Activated T-helper 2 cell treated with anti-CD3 and anti-CD28 coated beads, Interferon-gamma antibody, Interleukin-2, Interleukin-4, amounts not matched to agents 10 μg/mL and 5 μg/mL and 100 μg/mL, durations not matched to agents 14 hours and 24 hours and 36 hours (primary cell): ENCODE measurements around the gene BRMS1L. TPM values are rescaled to one million over a fixed set of nuclear protein-coding genes. Genes with fewer than 3 reads are reported as not detected.
A peak's percentile ranks its signal among the peaks of the same experiment; 100 is the strongest.
"Not testable (repeated sequence)": the region's sequence is repeated elsewhere in the genome, so short reads cannot be mapped to it uniquely, and the experiment has no call there.

Experiments used
- DNase-seq: peaks from one replicate; pipeline ENCODE4 v3.0.0; 2021; ENCODE audit warnings: low spot score
- H3K27ac Mint-ChIP-seq: one replicate; pipeline ENCODE4 v1.8.0; 2021; ENCODE audit warnings: mixed read lengths
- H3K27me3 Mint-ChIP-seq: one replicate; pipeline ENCODE4 v1.8.0; 2021; ENCODE audit warnings: low read depth, mixed read lengths
- H3K36me3 Mint-ChIP-seq: one replicate; pipeline ENCODE4 v1.8.0; 2021; ENCODE audit warnings: low read depth, mixed read lengths
- H3K4me1 Mint-ChIP-seq: one replicate; pipeline ENCODE4 v1.8.0; 2021; ENCODE audit warnings: low read depth, mixed read lengths
- H3K4me3 Mint-ChIP-seq: one replicate; pipeline ENCODE4 v1.8.0; 2021; ENCODE audit warnings: low read depth, mild to moderate bottlenecking, moderate library complexity, mixed read lengths
- H3K9me3 Mint-ChIP-seq: one replicate; pipeline ENCODE4 v1.8.0; 2021; ENCODE audit warnings: mixed read lengths
- intact Hi-C: fragments of 100-400 bp; cut with micrococcal nuclease; formaldehyde crosslinking; loops from one replicate; pipeline ENCODE4 v1.15.1; 2023
- total RNA-seq: library from RNA; stranded (reverse); gene quantifications from 2 replicates; pipeline ENCODE4 v1.2.3, GENCODE V29; 2022

The BRMS1L gene, protein sequence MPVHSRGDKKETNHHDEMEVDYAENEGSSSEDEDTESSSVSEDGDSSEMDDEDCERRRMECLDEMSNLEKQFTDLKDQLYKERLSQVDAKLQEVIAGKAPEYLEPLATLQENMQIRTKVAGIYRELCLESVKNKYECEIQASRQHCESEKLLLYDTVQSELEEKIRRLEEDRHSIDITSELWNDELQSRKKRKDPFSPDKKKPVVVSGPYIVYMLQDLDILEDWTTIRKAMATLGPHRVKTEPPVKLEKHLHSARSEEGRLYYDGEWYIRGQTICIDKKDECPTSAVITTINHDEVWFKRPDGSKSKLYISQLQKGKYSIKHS
- total RNA-seq: 5.3 and 6.1 TPM in 2 replicates

DNA sequence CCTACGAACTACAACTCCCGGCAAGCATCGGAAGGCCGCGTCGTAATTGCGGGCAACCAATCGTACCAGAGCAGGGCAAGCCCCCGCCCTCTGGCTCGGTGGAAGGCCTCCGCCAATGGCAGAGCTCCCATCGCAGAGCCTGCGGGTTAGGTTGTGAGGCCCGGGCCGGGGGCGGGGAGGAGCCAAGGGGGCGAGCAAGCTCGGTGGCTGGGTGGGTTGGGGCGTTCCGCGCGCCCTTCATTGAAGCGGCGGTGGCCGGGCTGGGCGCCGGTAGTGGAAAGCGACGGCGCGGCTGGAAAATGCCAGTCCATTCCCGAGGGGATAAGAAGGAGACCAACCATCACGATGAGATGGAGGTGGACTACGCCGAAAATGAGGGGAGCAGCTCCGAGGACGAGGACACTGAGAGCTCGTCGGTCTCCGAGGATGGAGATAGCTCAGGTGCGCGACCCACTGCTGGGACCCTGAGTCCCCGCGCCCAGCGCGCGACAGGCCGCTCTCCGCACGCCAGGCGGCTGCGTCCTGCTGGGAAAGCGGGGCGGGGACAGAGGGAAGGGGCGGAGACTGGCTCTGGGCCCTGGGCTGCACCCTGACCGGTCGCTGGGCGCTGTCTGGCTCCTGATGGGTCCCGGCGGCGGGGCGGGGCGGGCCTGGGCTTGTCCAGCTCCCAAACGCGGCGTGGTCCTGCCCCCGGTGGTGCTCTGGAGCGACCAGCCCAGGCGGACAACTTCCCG lies at the start of gene BRMS1L:
BRMS1L (plus strand) TSS at position 121 of the 734 bp plus-strand sequence; CDS start at position 300, 179 bp downstream.
- H3K36me3 Mint-ChIP-seq: peaks cover 5% of the 10 kb centered on the region

DNA sequence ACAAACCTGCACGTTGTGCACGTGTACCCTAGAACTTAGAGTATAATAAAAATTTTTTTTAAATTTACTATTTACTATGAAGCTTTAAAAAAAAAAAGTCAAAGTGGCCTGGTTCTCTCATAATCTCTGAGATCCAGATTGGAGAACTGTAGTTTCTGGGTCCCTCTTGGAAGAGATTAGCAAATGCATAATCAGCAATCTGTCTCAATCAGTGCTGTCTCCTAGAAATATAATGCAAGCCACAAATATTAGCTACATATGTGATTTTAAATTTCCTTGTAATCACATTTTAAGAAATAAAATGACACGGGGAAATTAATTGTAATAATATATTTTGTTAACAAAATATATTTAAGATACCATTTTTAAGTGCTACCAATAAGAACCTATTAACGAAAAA lies 49.3 kb upstream of the BRMS1L start:
- intact Hi-C loops: no loop called here
- H3K27me3 Mint-ChIP-seq: no peaks in the 10 kb centered on the region
- peaks cover 18% of the 10 kb centered on the region for H3K9me3 Mint-ChIP-seq
- no peak for DNase-seq
- H3K4me3 Mint-ChIP-seq: no peak overlapping the region
- H3K36me3 Mint-ChIP-seq: peaks cover 10% of the 10 kb centered on the region
- H3K27ac Mint-ChIP-seq: no peak overlapping the region
- H3K4me1 Mint-ChIP-seq: no peaks in the 10 kb centered on the region

More for the DNA sequence above, at the start of gene BRMS1L:
- intact Hi-C loops: loop anchor here (1.0 to 10.0 kb wide), 6 partner anchors 17 to 952 kb away; partner anchors contain the start of genes BAZ1A, FAM177A1, MBIP and PSMA6
- H3K4me1 Mint-ChIP-seq: peaks cover 21% of the 10 kb centered on the region
- peak; percentile 96 for DNase-seq
- no peaks in the 10 kb centered on the region for H3K27me3 Mint-ChIP-seq
- no peaks in the 10 kb centered on the region for H3K9me3 Mint-ChIP-seq
- peak within 1 kb of the TSS; percentile 90 for H3K27ac Mint-ChIP-seq
- H3K4me3 Mint-ChIP-seq: peak within 1 kb of the TSS; percentile 84

DNA sequence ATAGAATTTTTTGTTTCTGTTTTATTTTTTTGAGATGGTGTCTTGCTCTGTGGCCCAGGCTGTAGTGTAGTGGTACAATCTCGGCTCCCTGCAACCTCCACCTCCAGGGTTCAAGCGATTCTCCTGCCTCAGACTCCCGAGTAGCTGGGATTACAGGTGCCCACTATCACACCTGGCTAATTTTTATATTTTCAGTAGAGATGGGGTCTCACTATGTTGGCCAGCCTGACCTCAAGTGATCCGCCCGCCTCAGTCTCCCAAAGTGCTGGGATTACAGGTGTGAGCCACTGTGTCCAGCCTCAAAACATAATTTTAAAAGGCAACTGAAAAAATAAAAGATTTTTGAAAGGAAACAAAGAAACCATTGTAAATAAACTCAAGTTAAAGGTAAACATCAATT lies 48.6 kb upstream of the BRMS1L start:
- DNase-seq, H3K4me1 Mint-ChIP-seq, intact Hi-C loops, H3K27me3 Mint-ChIP-seq, H3K27ac Mint-ChIP-seq, H3K4me3 Mint-ChIP-seq: not testable (repeated sequence)
- peaks cover 18% of the 10 kb centered on the region for H3K9me3 Mint-ChIP-seq
- H3K36me3 Mint-ChIP-seq: peaks cover 10% of the 10 kb centered on the region

DNA sequence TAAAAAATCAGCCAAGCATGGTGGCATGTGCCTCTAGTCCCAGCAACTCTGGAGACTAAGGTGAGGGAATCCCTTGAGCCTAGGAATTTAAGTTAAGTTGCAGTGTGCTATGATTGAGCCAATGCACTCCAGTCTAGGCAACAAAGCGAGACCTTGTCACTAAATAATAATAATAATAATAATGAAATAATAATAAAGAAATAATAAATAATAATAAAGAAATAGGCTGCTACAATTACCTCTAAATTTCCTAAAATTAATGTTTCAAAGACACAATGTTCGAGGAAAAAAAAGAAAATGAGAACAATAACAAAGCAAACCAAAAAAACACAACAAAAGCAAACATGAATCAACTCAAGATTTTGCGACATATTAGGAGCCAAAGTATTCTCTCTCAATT lies 46.8 kb upstream of the BRMS1L start:
- no peak overlapping the region for H3K4me3 Mint-ChIP-seq
- H3K27me3 Mint-ChIP-seq: no peaks in the 10 kb centered on the region
- H3K36me3 Mint-ChIP-seq: peaks cover 7% of the 10 kb centered on the region
- intact Hi-C loops: no loop called here
- no peak overlapping the region for H3K27ac Mint-ChIP-seq
- no peak for DNase-seq
- H3K9me3 Mint-ChIP-seq: peaks cover 18% of the 10 kb centered on the region
- H3K4me1 Mint-ChIP-seq: no peaks in the 10 kb centered on the region

DNA sequence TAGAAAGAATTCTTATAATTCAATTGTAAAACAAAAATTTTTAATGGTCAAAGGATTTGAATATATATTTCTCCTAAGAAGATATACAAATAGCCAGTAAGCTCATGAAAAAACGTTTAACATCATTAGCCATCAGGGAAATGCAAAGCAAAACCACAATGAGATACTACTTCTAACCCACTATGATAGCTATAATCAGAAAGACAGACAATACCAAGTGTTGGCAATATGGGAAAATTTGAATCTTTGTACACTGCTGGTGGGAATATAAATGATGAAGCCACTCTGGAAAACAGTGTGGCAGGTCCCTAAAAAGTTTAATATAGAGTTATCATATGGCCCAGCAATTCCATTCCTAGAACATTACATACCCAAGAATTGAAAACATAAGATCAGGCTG lies 42.4 kb upstream of the BRMS1L start:
- intact Hi-C loops: no loop called here
- no peak overlapping the region for H3K27ac Mint-ChIP-seq
- no peaks in the 10 kb centered on the region for H3K27me3 Mint-ChIP-seq
- peaks cover 18% of the 10 kb centered on the region for H3K9me3 Mint-ChIP-seq
- no peaks in the 10 kb centered on the region for H3K4me1 Mint-ChIP-seq
- no peak for DNase-seq
- H3K4me3 Mint-ChIP-seq: no peak overlapping the region
- H3K36me3 Mint-ChIP-seq: peaks cover 4% of the 10 kb centered on the region

DNA sequence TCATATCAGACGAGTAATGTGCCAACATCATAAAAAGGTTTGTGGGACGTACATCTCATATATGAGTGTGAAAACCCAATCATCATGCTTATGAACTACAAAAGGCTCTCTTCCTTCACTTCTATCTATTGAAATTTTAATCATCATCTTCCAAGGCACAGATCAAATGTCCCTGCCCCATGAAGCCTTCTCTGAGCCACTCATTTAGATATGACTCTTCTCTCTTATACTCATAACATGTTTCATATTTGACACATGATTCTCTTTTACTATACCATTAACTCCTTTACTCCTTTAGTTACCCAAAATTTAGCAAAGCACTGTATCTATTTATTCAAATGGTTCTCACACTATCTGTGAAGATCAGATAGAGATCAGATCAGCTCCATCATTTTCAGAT lies 39.3 kb upstream of the BRMS1L start:
- peaks cover 8% of the 10 kb centered on the region for H3K4me1 Mint-ChIP-seq
- no peaks in the 10 kb centered on the region for H3K27me3 Mint-ChIP-seq
- H3K27ac Mint-ChIP-seq: no peak overlapping the region
- no peak for DNase-seq
- H3K4me3 Mint-ChIP-seq: no peak overlapping the region
- H3K36me3 Mint-ChIP-seq: no peaks in the 10 kb centered on the region
- intact Hi-C loops: no loop called here
- H3K9me3 Mint-ChIP-seq: no peaks in the 10 kb centered on the region

DNA sequence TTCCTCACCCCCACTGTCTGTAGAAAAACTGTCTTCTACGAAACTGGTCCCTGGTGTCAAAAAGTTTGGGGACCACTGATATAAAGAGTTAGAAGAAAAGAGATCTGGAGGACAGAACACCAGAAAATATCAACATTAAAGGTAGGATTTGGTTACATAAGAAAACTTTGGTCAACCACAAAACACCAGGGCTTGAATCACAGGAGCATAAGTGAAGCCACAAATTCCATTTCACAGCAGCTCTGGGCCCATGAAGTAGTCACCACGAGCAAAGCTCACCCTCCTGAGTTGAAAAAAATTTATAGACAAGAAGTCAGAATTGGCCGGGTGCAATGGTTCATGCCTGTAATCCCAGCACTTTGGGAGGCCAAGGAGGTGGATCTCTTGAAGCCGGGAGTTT lies 36.5 kb upstream of the BRMS1L start:
- Mint-ChIP-seq H3K4me1 (peaks cover 8% of the 10 kb centered on the region), H3K27me3 (no peaks in the 10 kb centered on the region), H3K4me3 (no peak overlapping the region), H3K9me3 (no peaks in the 10 kb centered on the region), H3K27ac (no peak overlapping the region), H3K36me3 (no peaks in the 10 kb centered on the region)
- intact Hi-C loops: no loop called here
- DNase-seq: no peak

DNA sequence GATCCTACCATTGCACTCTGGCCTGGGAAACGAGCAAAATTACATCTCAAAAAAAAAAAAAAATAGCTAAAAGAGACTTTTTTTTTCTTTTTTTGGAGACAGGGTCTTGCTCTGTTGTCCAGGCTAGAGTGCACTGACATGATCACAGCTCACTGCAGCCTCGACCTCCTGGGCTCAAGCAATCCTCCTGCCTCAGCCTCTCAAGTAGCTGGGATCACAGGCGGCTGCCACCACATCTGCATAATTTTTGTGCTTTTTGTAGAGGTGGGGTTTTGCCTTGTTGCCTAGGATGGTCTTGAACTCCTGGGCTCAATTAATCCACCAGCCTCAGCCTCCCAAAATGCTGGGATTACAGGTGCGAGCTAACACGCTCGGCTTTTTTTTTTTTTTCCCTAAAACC lies 28.3 kb upstream of the BRMS1L start:
- Mint-ChIP-seq H3K4me3 (no peak overlapping the region), H3K36me3 (peaks cover 1% of the 10 kb centered on the region), H3K27me3 (no peaks in the 10 kb centered on the region), H3K9me3 (no peaks in the 10 kb centered on the region), H3K4me1 (peaks cover 15% of the 10 kb centered on the region), H3K27ac (no peak overlapping the region)
- DNase-seq: no peak
- intact Hi-C loops: no loop called here

DNA sequence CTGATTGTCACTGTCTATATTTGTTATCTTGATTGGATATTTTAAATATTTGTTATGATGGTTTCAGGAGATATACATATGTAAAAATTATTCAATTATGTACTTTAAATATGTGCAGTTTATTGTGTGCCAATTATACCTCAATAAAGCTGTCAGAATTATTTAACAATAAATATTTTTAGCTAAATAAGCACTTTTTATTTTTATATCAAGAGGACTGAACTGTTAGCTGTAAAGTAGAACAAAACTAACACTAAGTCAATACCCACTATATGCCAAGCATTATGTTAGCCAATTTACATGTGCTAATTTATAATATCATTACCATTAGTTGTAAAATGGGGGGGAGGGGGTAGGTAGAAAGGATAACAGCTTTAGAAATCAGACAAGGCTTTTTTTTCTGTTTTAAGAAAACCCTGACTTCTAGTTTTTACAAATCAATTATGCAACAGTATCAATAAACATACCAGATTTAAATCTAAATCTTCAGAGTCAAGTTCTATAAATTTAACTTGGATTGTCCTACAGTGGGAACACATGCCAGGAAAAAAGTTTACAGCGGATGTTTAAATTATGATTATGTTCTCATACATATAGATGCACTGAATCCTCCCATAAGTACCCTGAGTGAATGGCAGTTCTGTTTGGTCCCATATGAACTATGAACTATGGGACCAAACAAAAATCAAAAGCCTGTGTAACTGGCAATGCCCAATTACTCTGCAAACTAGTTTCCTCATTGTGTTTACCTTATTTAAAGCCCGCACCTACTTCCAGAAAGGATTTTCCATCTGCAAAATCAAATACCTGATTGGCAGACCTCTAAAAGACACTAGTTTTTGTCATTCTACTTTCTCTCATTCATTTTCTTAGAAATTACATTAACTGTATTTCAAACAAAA lies 19.9 kb upstream of the BRMS1L start:
- no peaks in the 10 kb centered on the region for H3K9me3 Mint-ChIP-seq
- H3K4me3 Mint-ChIP-seq: no peak overlapping the region
- intact Hi-C loops: loop anchor here (5.0 to 10.0 kb wide), 4 partner anchors 64 to 821 kb away; partner anchors contain the start of genes PPP2R3C, PRORP and SRP54
- H3K36me3 Mint-ChIP-seq: peaks cover 8% of the 10 kb centered on the region
- no peak overlapping the region for H3K27ac Mint-ChIP-seq
- DNase-seq: no peak
- H3K27me3 Mint-ChIP-seq: peaks cover 5% of the 10 kb centered on the region
- peaks cover 21% of the 10 kb centered on the region for H3K4me1 Mint-ChIP-seq

DNA sequence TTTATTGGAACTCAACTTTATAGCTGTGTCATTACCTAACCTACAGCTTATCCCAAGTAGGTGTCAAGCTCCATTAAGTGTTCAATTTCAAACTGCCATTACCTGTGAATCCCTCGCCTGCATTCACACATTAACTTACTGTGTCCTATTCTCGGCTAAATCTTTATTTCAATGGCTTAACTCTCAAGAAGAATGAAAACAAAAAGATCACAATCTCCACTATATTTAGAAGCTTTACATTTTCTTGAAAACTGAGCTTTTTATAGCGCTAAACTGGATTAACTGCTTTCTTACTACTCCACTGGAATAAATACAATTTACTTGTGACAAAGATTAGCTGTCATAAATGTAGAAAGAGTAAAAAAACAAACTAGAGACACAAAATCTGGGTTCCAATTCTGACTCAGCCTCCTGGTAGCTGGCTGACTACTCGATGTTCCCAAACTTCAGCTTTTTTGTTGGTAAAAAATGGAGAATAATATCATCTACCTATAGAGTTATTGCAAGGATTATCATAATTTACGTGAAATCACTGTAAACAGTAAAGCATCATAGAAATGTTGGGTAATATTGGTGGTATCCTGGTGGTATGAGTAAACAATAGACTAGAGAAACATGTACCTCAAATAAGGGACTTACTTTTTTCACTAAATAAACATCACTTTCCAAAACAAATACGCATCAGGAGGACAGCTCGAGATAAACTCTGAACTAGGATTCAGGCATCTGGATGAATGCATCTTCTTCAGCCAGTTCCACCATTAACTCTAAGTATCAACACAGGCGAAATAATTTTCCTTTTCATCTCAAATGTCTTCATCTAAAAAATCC lies 18.8 kb upstream of the BRMS1L start:
- H3K36me3 Mint-ChIP-seq: peaks cover 8% of the 10 kb centered on the region
- H3K27me3 Mint-ChIP-seq: peaks cover 5% of the 10 kb centered on the region
- H3K27ac Mint-ChIP-seq: peak overlapping the region; percentile 48
- peaks cover 21% of the 10 kb centered on the region for H3K4me1 Mint-ChIP-seq
- peak overlapping the region; percentile 80 for H3K4me3 Mint-ChIP-seq
- no peak for DNase-seq
- intact Hi-C loops: loop anchor here (5.0 to 10.0 kb wide), 4 partner anchors 65 to 823 kb away; partner anchors contain the start of genes PPP2R3C, PRORP and SRP54
- H3K9me3 Mint-ChIP-seq: no peaks in the 10 kb centered on the region

DNA sequence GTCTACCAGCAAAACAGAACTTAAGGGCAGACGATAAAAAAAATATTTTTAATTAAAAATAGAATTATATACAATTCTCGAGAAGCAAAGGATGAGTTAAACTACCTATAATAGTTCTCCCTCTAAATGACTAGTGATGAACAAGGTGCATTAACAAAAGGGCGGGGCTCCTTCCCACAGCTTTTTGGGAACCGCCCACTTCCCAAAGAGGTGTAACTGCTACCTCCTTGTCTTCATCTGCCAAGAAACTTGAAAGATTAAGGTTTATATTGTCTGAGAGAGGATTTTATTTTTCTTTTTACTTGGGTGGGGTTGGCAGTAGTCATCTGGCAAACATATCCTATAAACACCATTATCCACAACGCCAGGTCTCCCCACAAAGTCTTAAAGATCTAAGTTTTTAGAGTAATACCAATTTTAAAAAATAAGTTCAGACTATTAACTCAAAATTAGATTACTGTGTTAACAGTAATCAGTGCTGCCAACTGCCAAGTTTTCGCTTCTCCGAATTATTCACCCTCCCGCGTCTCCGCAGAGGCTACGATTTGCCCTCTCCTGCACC lies 18.0 kb upstream of the BRMS1L start:
- DNase-seq: no peak
- H3K4me3 Mint-ChIP-seq: peak overlapping the region; percentile 99
- H3K9me3 Mint-ChIP-seq: no peaks in the 10 kb centered on the region

More for the DNA sequence above, 18.0 kb upstream of the BRMS1L start:
- H3K27me3 Mint-ChIP-seq: peaks cover 7% of the 10 kb centered on the region
- peaks cover 3% of the 10 kb centered on the region for H3K36me3 Mint-ChIP-seq
- intact Hi-C loops: loop anchor here (2.0 to 10.0 kb wide), 5 partner anchors 66 to 823 kb away; partner anchors contain the start of genes PPP2R3C, PRORP and SRP54
- peaks cover 21% of the 10 kb centered on the region for H3K4me1 Mint-ChIP-seq
- H3K27ac Mint-ChIP-seq: peak overlapping the region; percentile 94
